HG03558 (cell line): ENCODE results near the gene GLCE.
"Not testable (repeated sequence)": the region's sequence is repeated elsewhere in the genome, so short reads cannot be mapped to it uniquely, and the experiment has no call there.

Experiments
- ATAC-seq: cut with Tn5 transposase; IDR thresholded peaks from one replicate; pipeline ENCODE4 v1.9.1; 2021; ENCODE audit warnings: moderate number of reproducible peaks; ENCODE audit not compliant: unreplicated experiment; ENCODE audit errors: extremely low read depth

The GLCE gene

GRCh38 chr15:69134791-69135190 is 25.6 kb upstream of the GLCE start:
- ATAC-seq: no peak

DNA sequence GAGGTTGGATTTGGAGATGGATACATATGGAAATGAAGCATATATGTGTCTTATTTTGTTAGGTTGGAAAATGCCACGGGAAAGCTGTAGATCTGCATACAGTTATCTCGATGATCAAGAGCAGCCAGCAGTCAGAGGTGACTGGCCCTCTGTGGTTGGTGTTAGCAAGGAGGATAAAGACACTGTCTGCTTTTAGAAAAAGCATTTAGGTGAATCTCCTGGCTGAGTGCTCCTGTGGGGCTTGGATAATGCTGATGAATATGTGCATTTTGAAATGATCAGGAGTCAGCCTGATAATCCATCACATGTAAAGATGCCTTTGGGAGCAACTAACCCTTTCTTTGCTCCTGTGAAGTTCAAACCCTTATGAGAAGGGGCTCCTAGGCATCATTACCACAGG is 24.9 kb upstream of the GLCE start:
- ATAC-seq: no peak

DNA sequence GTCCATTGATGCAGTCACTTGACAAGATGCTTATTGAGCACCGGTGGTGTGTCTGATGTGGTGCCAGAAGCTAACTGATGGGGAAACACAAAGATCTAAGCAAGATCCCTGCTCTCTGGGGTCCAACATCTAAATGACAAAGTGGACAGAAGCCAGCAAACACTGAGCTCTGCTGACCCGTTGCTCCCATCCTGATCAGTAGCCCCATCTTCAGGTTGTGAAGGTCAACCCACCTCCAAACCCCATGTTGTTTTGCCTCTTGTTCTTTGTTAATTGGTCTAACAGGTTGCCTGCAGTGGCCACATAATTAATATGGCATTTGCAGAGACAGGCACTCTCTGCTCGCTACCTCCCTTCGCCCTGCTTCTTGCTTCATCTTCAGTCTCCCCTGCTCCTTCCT is 21.5 kb upstream of the GLCE start:
- ATAC-seq: no peak

- no peak for ATAC-seq
Observed at GRCh38 chr15:69140306-69140705, 20.1 kb upstream of the GLCE start.

GRCh38 chr15:69141286-69141701 is 19.1 kb upstream of the GLCE start:
- no peak for ATAC-seq

GRCh38 chr15:69141833-69142232 is 18.6 kb upstream of the GLCE start:
- ATAC-seq: no peak

DNA sequence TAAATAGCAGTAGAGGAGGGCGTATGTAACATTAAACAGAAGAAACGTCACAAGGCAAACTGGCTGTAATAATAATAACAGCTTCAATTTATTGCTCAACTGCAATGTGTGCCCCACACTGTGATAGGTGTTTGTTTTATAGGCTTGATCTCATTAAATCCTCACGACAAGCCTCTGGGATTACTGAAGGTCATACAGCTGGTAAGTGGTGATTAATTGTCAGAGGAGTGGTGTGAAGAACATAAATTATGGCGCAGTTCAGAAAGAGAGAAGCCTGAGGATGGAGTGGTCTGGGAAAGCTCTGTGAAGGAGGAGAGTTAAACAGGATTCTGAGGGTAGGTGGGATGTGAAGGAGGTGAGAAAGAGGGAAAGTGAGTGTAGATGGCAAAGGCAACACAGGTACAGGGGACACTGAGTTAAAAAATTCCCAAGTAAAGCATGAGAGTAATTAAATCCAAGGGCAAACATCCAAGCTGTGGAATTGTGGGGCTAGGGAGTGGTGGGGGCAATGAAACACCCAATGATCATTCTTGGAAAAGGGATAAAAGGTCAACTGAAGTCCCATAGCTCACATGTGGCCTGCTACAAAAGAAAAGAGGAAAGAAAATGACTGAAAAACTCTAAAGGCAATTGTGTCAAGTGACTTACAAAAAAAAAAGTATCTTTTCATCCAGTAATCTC is 16.5 kb upstream of the GLCE start:
- ATAC-seq: no peak

- ATAC-seq: no peak
Observed at GRCh38 chr15:69144530-69144929, 15.9 kb upstream of the GLCE start.

DNA sequence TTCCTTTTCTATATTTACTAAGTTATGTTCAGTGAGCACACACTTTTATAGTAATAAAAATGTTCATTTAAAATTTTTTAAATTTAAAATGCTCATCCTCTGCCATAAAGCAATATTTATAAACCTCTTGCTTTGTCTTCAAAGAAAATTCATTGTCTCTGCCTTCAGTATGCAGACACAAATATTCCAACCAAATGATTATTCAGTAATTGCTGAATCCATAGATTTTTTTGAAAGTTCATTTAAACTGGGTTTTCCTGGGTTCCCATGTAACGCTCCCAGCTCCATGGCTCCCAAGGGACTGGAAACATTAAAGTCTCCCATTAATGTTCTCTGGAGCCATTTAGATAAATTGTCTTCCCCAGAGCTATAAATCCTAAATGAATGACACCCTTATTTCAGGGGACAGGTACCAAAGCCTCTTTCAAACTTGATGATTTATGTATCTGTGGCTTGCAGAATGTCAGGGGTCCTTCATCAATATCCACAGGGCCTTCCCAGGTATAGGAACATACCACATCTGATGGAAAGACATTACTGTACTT is 15.2 kb upstream of the GLCE start:
- no peak for ATAC-seq

DNA sequence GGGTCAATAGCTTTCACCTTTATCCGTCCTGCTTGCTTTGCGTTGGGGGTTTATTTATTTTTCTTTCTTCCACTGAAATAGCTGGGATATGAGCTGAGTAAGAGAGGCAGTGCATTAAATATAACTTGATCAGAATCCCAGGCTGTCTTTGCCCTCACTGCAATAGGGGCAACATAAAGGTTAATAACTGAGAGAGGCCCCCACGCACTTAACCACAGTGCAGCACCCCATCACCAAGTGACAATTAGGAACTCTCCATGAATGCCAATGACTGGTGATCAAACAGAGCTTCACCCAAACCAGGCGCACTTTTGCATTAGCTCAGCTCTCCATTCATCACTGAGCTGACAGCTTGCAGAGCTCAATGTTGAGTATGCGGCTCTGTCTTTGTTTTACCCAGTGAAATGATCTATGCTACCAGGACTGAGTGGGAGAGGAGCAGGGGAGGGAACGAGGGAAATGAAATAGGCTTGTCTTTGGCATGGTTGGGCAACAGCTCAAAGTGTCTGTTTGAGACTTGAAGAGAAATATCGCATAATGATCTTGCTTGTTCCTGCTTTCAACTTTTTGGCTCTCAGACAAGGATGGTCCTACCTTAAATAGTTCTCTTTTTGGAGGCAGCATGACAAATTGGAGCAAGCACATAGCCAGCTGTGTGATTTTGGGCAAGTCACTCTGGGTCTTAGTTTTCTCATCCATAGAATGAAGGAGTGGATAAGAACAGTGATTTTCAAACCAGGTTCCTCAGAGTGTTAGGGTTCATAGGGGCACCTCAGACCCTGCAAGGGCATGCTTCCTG is 14.5 kb upstream of the GLCE start:
- ATAC-seq: no peak

DNA sequence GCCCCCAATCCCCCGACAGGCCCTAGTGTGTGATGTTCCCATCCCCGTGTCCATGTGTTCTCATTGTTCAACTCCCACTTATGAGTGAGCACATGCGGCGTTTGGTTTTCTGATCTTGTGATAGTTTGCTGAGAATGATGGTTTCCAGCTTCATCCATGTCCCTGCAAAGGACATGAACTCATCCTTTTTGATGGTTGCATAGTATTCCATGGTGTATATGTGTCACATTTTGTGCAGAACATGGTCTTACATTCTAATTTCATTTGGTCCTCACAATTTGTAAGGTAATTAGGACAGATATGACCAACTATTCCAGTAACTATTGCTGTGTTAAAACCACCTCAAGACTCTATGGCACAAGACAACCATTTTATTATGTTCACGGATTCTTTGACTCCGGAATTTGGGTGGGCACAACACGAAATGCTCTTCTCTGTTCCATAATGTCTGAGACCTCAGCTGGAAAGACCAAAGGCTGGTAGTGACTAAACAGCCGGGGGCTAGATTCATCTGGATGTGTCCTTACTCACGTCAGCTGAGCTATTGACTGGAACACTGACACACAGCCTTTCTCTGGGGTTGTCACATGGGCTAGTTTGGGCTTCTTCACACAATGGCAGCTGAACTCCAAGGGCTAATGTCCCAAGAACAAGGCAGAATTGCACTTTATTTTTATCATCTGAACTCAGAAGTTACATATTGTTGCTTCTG is 13.6 kb upstream of the GLCE start:
- ATAC-seq: no peak

- ATAC-seq: no peak
Observed at GRCh38 chr15:69148465-69148864, 12.0 kb upstream of the GLCE start.

- no peak for ATAC-seq
Observed at GRCh38 chr15:69149163-69149562, 11.3 kb upstream of the GLCE start.

DNA sequence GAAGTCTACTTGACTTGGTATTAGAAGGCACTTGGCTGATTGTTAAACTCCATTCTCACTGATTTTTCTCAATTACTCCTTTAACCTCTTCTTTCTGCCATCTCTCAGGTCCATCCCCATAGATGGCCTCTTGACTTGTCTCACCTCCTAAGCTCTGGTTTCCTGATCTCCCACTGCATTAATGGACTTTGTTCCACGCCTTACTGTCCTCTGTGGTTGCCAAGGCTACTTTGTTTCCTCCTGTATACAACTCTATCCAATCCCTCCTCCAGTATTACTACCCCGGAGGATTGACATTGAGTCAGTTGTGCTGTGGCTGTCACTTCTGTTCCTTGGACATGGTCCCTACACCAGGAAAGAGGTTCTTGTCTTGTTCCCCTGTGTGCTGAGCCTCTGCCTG is 10.6 kb upstream of the GLCE start:
- ATAC-seq: no peak

GRCh38 chr15:69150336-69150735 is 10.1 kb upstream of the GLCE start:
- no peak for ATAC-seq

- ATAC-seq: no peak
Observed at GRCh38 chr15:69150841-69151240, 9.6 kb upstream of the GLCE start.

DNA sequence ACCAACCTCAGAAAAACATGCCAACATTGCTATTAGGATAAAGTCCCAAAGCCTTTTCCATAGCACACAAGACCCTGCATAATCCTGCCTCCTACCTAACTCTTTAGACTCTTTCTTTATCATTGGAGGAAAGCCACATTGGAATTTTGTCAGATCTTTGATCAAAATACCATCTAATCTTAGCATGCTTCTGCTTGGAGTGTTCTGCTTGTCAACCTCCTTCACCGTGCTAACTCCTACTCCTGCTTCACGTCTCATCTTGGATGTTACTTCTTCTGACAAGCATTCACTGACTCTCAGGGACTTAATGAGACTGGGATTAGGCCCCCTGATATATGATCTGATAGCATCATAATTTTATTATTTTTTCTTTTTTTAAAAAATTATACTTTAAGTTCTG is 7.4 kb upstream of the GLCE start:
- ATAC-seq: no peak

GRCh38 chr15:69153587-69153986 is 6.8 kb upstream of the GLCE start:
- not testable (repeated sequence) for ATAC-seq

DNA sequence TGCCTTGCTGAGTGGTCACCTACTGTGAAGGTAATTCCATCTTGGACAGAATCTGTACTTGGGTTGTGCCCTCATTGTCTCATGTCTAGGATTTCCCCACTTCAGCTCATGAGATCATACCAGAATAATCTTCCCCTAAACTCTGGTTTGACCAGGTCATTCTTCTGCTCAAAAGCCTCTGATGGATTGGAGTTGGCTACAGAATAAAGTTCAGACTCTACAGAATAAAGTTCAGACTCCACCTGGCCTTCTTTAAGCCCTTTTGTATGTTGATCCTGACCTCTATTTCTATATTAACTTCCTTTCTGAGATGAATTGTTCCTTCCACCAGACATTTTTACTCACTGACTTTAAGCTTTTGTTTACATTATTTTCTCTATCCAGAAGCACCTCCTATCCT is 6.4 kb upstream of the GLCE start:
- ATAC-seq: no peak

- no peak for ATAC-seq
Observed at GRCh38 chr15:69154684-69155083, 5.8 kb upstream of the GLCE start.
